Gastrocnemius medialis (tissue), 4 donors: ENCODE data around the gene HOMER2. TPM values are rescaled to one million over a fixed set of nuclear protein-coding genes. Genes with fewer than 3 reads are reported as not detected.
A peak's percentile ranks its signal among the peaks of the same experiment; 100 is the strongest.

ENCODE experiments used
- ATAC-seq, 2 donors: fragments of 150-250 bp; one replicate each; pipeline ENCODE4 v1.9.1; 2016
- DNase-seq, 2 donors: peaks; one replicate each; pipeline ENCODE4 v3.0.0-alpha.2; 2019
- H3K27ac ChIP-seq, 4 donors: fragments of 200-600 bp; sonication (generic); 1 replicate in 1 of 4; 2 replicates in 3 of 4; pipeline ENCODE4 v1.5.1; 2016 to 2018; ENCODE audit warnings: mild to moderate bottlenecking in 2 of 4, moderate library complexity in 1 of 4
- H3K27me3 ChIP-seq, 3 donors: fragments of 200-600 bp; sonication (generic) in 2 of 3; 1 replicate in 1 of 3; 2 replicates in 2 of 3; pipeline versions ENCODE4 v1.5.1 to v1.6.0; 2016 to 2019; ENCODE audit warnings: mild to moderate bottlenecking in 1 of 3, moderate library complexity in 1 of 3
- H3K36me3 ChIP-seq, 2 donors: fragments of 200-600 bp; sonication (generic) in 1 of 2; one replicate each; pipeline ENCODE4 v1.5.1; 2017 to 2018
- H3K4me1 ChIP-seq, 2 donors: fragments of 200-600 bp; sonication (generic) in 1 of 2; one replicate each; pipeline ENCODE4 v1.5.1; 2016 to 2017; ENCODE audit warnings: mild to moderate bottlenecking in 2 of 2
- H3K4me3 ChIP-seq, 4 donors: fragments of 200-600 bp; sonication (generic) in 3 of 4; 1 replicate in 1 of 4; 2 replicates in 3 of 4; pipeline ENCODE4 v1.5.1; 2016 to 2019; ENCODE audit warnings: mild to moderate bottlenecking in 2 of 4
- H3K9me3 ChIP-seq, 3 donors: fragments of 200-600 bp; sonication (generic) in 2 of 3; 1 replicate in 1 of 3; 2 replicates in 2 of 3; pipeline ENCODE4 v1.5.1; 2016 to 2019
- CTCF ChIP-seq, 5 experiments: fragments of 450-650 bp in 3 of 5; fragments of 200-600 bp in 2 of 5; sonication (generic) in 2 of 5; IDR thresholded peaks in 4 of 5; conservative IDR thresholded peaks in 1 of 5; 1 replicate in 4 of 5; 2 replicates in 1 of 5; pipeline ENCODE4 v1.5.1; 2016 to 2019; ENCODE audit warnings: antibody characterized with exemption in 5 of 5, mild to moderate bottlenecking in 3 of 5, moderate library complexity in 3 of 5
- POLR2A ChIP-seq, 2 donors: fragments of 450-650 bp; IDR thresholded peaks; one replicate each; pipeline ENCODE4 v1.6.1; 2017; ENCODE audit warnings: antibody characterized with exemption in 2 of 2, mild to moderate bottlenecking in 2 of 2, moderate library complexity in 2 of 2
- in situ Hi-C, 4 donors: fragments of 200-750 bp; cut with MboI; loops; one replicate each; pipeline versions ENCODE4 v1.15.0 to v1.8.0; 2017; ENCODE audit warnings: low sequenced_read_pairs in 4 of 4
- intact Hi-C: fragments of 100-400 bp; cut with DNase I; formaldehyde crosslinking; loops from one replicate; pipeline ENCODE4 v1.15.1; 2023; ENCODE audit warnings: low total_unique reads
- total RNA-seq, 4 donors: library from RNA; depleted of rRNA; stranded (reverse); fragments of >200 nt; gene quantifications; one replicate each; pipeline versions ENCODE4 v1.1.0 to v1.2.3, GENCODE V29; 2016

HOMER2 gene
- total RNA-seq, 4 donors from 2014 or later = 51.6 to 132 (median 94.5) TPM

GRCh38 chr15:82995938-82996337, 43.4 kb upstream of the HOMER2 start:
- ATAC-seq (no peak), DNase-seq (no peak)
- peaks cover 0 to under 1% of the 10 kb centered on the region in 2 donors for H3K36me3 ChIP-seq
- in situ Hi-C loops = no loop called here
- peaks cover 0 to 7% of the 10 kb centered on the region in 2 donors for H3K4me1 ChIP-seq
- no peak overlapping the region for H3K4me3 ChIP-seq
- H3K27me3 ChIP-seq = no peaks in the 10 kb centered on the region
- H3K9me3 ChIP-seq = no peaks in the 10 kb centered on the region
- no peak overlapping the region for H3K27ac ChIP-seq
- TF ChIP-seq CTCF (IDR thresholded peaks at IDR 0.05 in 4 of 5, conservative IDR thresholded peaks at IDR 0.05 in 1 of 5) (no peak), POLR2A (IDR thresholded peaks at IDR 0.05) (no peak)
- intact Hi-C loops = no loop called here

DNA sequence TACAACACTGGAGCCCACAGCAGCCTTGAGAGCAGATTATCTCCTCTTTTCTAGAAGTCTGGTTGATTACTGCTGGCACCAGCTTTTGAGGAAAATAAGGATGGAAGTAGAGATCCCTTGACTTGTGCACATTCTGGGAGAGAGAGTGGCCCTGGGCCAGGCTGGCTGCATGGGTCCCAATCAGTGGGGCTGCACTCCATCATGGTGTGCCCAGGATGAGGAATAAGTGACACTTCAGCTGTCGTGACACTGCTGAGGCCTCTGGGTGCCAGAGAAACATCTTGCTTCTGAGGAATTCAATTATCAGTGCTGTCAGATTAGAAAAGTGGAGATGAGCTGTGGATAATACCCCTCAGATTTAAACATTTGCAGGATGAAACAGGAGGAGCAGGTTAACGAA, 42.6 kb upstream of the HOMER2 start:
- H3K36me3 ChIP-seq = peaks cover 0 to 5% of the 10 kb centered on the region in 2 donors
- intact Hi-C loops = no loop called here
- no peaks in the 10 kb centered on the region for H3K27me3 ChIP-seq
- in situ Hi-C loops = no loop called here
- DNase-seq (no peak), ATAC-seq (no peak)
- peaks cover 0 to 5% of the 10 kb centered on the region in 2 donors for H3K4me1 ChIP-seq
- no peak overlapping the region for H3K4me3 ChIP-seq
- no peaks in the 10 kb centered on the region for H3K9me3 ChIP-seq
- TF ChIP-seq POLR2A (IDR thresholded peaks at IDR 0.05) (no peak), CTCF (IDR thresholded peaks at IDR 0.05 in 4 of 5, conservative IDR thresholded peaks at IDR 0.05 in 1 of 5) (no peak)
- H3K27ac ChIP-seq = no peak overlapping the region

- in situ Hi-C loops = no loop called here
Observed at GRCh38 chr15:82993144-82993543, 40.6 kb upstream of the HOMER2 start.

GRCh38 chr15:82992436-82992998, 40.0 kb upstream of the HOMER2 start:
- Histone ChIP-seq H3K27ac (no peak overlapping the region), H3K36me3 (peaks cover 0 to 26% of the 10 kb centered on the region in 2 donors), H3K4me3 (no peak overlapping the region), H3K9me3 (no peaks in the 10 kb centered on the region), H3K4me1 (peaks cover under 1 to 1% of the 10 kb centered on the region in 2 donors), H3K27me3 (no peaks in the 10 kb centered on the region)
- DNase-seq (no peak), ATAC-seq (no peak)
- in situ Hi-C loops (no loop called here), intact Hi-C loops (no loop called here)
- TF ChIP-seq POLR2A (IDR thresholded peaks at IDR 0.05) = no peak
- TF ChIP-seq CTCF (IDR thresholded peaks at IDR 0.05 in 4 of 5, conservative IDR thresholded peaks at IDR 0.05 in 1 of 5) = no peak

More at GRCh38 chr15:82993144-82993543, 40.6 kb upstream of the HOMER2 start:
- Histone ChIP-seq H3K27ac (no peak overlapping the region), H3K36me3 (peaks cover 0 to 20% of the 10 kb centered on the region in 2 donors), H3K9me3 (no peaks in the 10 kb centered on the region), H3K4me1 (no peaks in the 10 kb centered on the region), H3K27me3 (no peaks in the 10 kb centered on the region), H3K4me3 (no peak overlapping the region)
- intact Hi-C loops = no loop called here
- TF ChIP-seq POLR2A (IDR thresholded peaks at IDR 0.05) (no peak), CTCF (IDR thresholded peaks at IDR 0.05 in 4 of 5, conservative IDR thresholded peaks at IDR 0.05 in 1 of 5) (no peak)
- no peak for ATAC-seq
- DNase-seq = no peak

DNA sequence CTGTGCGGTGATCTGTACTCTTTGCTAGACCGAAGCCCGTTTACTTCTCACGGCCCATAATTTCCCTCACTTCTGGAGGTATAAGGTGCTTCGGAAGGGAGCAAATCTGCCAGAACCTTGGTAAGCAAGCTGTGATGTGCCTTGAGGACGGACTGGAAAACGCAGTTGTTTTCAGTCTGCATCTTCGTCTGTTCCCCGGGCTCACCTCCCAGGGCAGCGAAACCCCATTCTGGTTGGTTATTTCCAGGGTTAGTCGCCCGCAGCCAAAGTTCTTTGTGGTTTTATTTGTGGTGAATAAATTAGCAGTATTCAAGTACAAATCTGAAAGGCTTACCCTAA, 33.9 kb upstream of the HOMER2 start:
- intact Hi-C loops (loop anchor here (1.0 kb wide), 1 partner anchor 137 kb away; no protein-coding TSS in a partner anchor), in situ Hi-C loops (no loop called here)
- DNase-seq (no peak), ATAC-seq (peak in 1 of 2 donors; percentile 22)
- Histone ChIP-seq H3K4me1 (peaks cover 13 to 19% of the 10 kb centered on the region in 2 donors), H3K4me3 (peak overlapping the region; percentile 73 to 89 (median 77)), H3K27ac (peak overlapping the region; percentile 81 to 90 (median 84)), H3K9me3 (no peaks in the 10 kb centered on the region), H3K36me3 (peaks cover 0 to 26% of the 10 kb centered on the region in 2 donors), H3K27me3 (no peaks in the 10 kb centered on the region)
- no peak for TF ChIP-seq POLR2A (IDR thresholded peaks at IDR 0.05)
- peak in 1 of 5 experiments; percentile 14 for TF ChIP-seq CTCF (IDR thresholded peaks at IDR 0.05 in 4 of 5, conservative IDR thresholded peaks at IDR 0.05 in 1 of 5)
